Measurements from ENCODE around the gene ALOX15.
"Not testable (repeated sequence)": the region's sequence is repeated elsewhere in the genome, so short reads cannot be mapped to it uniquely, and the experiment has no call there.

Gene ALOX15

GRCh38 chr17:4652997-4653396 is 11.5 kb upstream of the ALOX15 start:
- FAIRE-seq: no peak

- no peak for FAIRE-seq
Observed at GRCh38 chr17:4648741-4649140, 7.3 kb upstream of the ALOX15 start.

- no peak for FAIRE-seq
Observed at GRCh38 chr17:4645642-4646041, 4.2 kb upstream of the ALOX15 start.

- FAIRE-seq: no peak
Observed at GRCh38 chr17:4643676-4644075, 2.2 kb upstream of the ALOX15 start.

- no peak for FAIRE-seq
Observed at GRCh38 chr17:4642286-4642685, 808 bp upstream of the ALOX15 start.

- FAIRE-seq: not testable (repeated sequence)
Observed at GRCh38 chr17:4640569-4641188, 799 bp downstream of the ALOX15 start.

- not testable (repeated sequence) for FAIRE-seq
Observed at GRCh38 chr17:4639301-4640059, 2.0 kb downstream of the ALOX15 start.

- FAIRE-seq: not testable (repeated sequence)
Observed at GRCh38 chr17:4638766-4639165, 2.7 kb downstream of the ALOX15 start.

GRCh38 chr17:4636474-4637100 is 4.9 kb downstream of the ALOX15 start:
- no peak for FAIRE-seq

GRCh38 chr17:4635823-4636375 is 5.6 kb downstream of the ALOX15 start:
- no peak for FAIRE-seq

GRCh38 chr17:4634976-4635375 is 6.5 kb downstream of the ALOX15 start:
- FAIRE-seq: no peak

- FAIRE-seq: no peak
Observed at GRCh38 chr17:4633643-4634042, 7.8 kb downstream of the ALOX15 start.

GRCh38 chr17:4632581-4632920 is 8.9 kb downstream of the ALOX15 start:
- no peak for FAIRE-seq

GRCh38 chr17:4631836-4632580 is 9.5 kb downstream of the ALOX15 start:
- no peak for FAIRE-seq

- FAIRE-seq: no peak
Observed at GRCh38 chr17:4631431-4631830, 10.0 kb downstream of the ALOX15 start.

GRCh38 chr17:4626734-4627256 is 14.7 kb downstream of the ALOX15 start:
- FAIRE-seq: no peak

GRCh38 chr17:4625181-4625617 is 16.3 kb downstream of the ALOX15 start:
- FAIRE-seq: no peak

- not testable (repeated sequence) for FAIRE-seq
Observed at GRCh38 chr17:4624451-4624911, 17.0 kb downstream of the ALOX15 start.

GRCh38 chr17:4623249-4623648 is 18.2 kb downstream of the ALOX15 start:
- no peak for FAIRE-seq

- no peak for FAIRE-seq
Observed at GRCh38 chr17:4622375-4622774, 19.1 kb downstream of the ALOX15 start.

- no peak for FAIRE-seq
Observed at GRCh38 chr17:4620531-4621101, 20.9 kb downstream of the ALOX15 start.
